ENCODE measurements around the gene HSPA1A. TPM values are rescaled to one million over a fixed set of nuclear protein-coding genes. Genes with fewer than 3 reads are reported as not detected.

The HSPA1A gene
- polyA plus RNA-seq (ENCODE audit: insufficient read length in 3 of 3): 100 to 1,000 TPM in 2 of 3 donors, 10 to 100 TPM in 1; 84.4 to 121 (median 116) TPM
- long read RNA-seq, donor 1, transcript HSPA1A-201 (1 exons, 2,483 nt): major isoform, 49 of 49 reads
- long read RNA-seq, donor 1, partial matches to known transcripts: 0 of 49 reads
- long read RNA-seq, donor 1, other reads (novel, unspliced or antisense): 0 of 49 reads
- long read RNA-seq, donor 2, transcript HSPA1A-201 (1 exons, 2,483 nt): major isoform, 53 of 53 reads
- long read RNA-seq, donor 2, partial matches to known transcripts: 0 of 53 reads
- long read RNA-seq, donor 2, other reads (novel, unspliced or antisense): 0 of 53 reads
- long read RNA-seq, donor 3, transcript HSPA1A-201 (1 exons, 2,483 nt): major isoform, 57 of 57 reads
- long read RNA-seq, donor 3, partial matches to known transcripts: 0 of 57 reads
- long read RNA-seq, donor 3, other reads (novel, unspliced or antisense): 0 of 57 reads
- long read RNA-seq, donor 4, transcript HSPA1A-201 (1 exons, 2,483 nt): major isoform, 37 of 37 reads
- long read RNA-seq, donor 4, partial matches to known transcripts: 0 of 37 reads
- long read RNA-seq, donor 4, other reads (novel, unspliced or antisense): 0 of 37 reads
- long read RNA-seq, donor 5: 0 reads
- long read RNA-seq, donor 6, transcript HSPA1A-201 (1 exons, 2,483 nt): major isoform, 60 of 60 reads
- long read RNA-seq, donor 6, partial matches to known transcripts: 0 of 60 reads
- long read RNA-seq, donor 6, other reads (novel, unspliced or antisense): 0 of 60 reads
- long read RNA-seq, donor 7, transcript HSPA1A-201 (1 exons, 2,483 nt): major isoform, 73 of 73 reads
- long read RNA-seq, donor 7, partial matches to known transcripts: 0 of 73 reads
- long read RNA-seq, donor 7, other reads (novel, unspliced or antisense): 0 of 73 reads
- long read RNA-seq, donor 8: 0 reads
- long read RNA-seq, donor 9, transcript HSPA1A-201 (1 exons, 2,483 nt): major isoform, 31 of 31 reads
- long read RNA-seq, donor 9, partial matches to known transcripts: 0 of 31 reads
- long read RNA-seq, donor 9, other reads (novel, unspliced or antisense): 0 of 31 reads
- long read RNA-seq, donor 10, transcript HSPA1A-201 (1 exons, 2,483 nt): major isoform, 62 of 62 reads
- long read RNA-seq, donor 10, partial matches to known transcripts: 0 of 62 reads
- long read RNA-seq, donor 10, other reads (novel, unspliced or antisense): 0 of 62 reads
- long read RNA-seq, donor 11, transcript HSPA1A-201 (1 exons, 2,483 nt): major isoform, 19 of 19 reads
- long read RNA-seq, donor 11, partial matches to known transcripts: 0 of 19 reads
- long read RNA-seq, donor 11, other reads (novel, unspliced or antisense): 0 of 19 reads
- long read RNA-seq, donor 12, transcript HSPA1A-201 (1 exons, 2,483 nt): major isoform, 24 of 24 reads
- long read RNA-seq, donor 12, partial matches to known transcripts: 0 of 24 reads
- long read RNA-seq, donor 12, other reads (novel, unspliced or antisense): 0 of 24 reads
- long read RNA-seq, donor 13: 0 reads
- long read RNA-seq, donor 14, transcript HSPA1A-201 (1 exons, 2,483 nt): major isoform, 33 of 33 reads
- long read RNA-seq, donor 14, partial matches to known transcripts: 0 of 33 reads
- long read RNA-seq, donor 14, other reads (novel, unspliced or antisense): 0 of 33 reads
- long read RNA-seq, donor 15, transcript HSPA1A-201 (1 exons, 2,483 nt): major isoform, 25 of 25 reads
- long read RNA-seq, donor 15, partial matches to known transcripts: 0 of 25 reads
- long read RNA-seq, donor 15, other reads (novel, unspliced or antisense): 0 of 25 reads
- long read RNA-seq, donor 16, transcript HSPA1A-201 (1 exons, 2,483 nt): major isoform, 119 of 119 reads
- long read RNA-seq, donor 16, partial matches to known transcripts: 0 of 119 reads
- long read RNA-seq, donor 16, other reads (novel, unspliced or antisense): 0 of 119 reads

GRCh38 chr6:31815025-31815838 lies at the start of gene HSPA1A, which contains the start of gene HSPA1L:
HSPA1A (plus strand) TSS chr6:31815543; CDS start chr6:31815757, 214 bp downstream.
HSPA1L (minus strand) TSS chr6:31815283; CDS start chr6:31811972, 3,311 bp downstream.
- DNase-seq (ENCODE audit: extremely low read depth in 1 of 11, low read depth in 9 of 11, low spot score in 4 of 11): peak; percentile 91 to 98 (median 94)

GRCh38 chr6:31765559-31765909 lies 49.8 kb upstream of the HSPA1A start:
- DNase-seq (ENCODE audit: extremely low read depth in 1 of 11, low read depth in 9 of 11, low spot score in 4 of 11): no peak

GRCh38 chr6:31765910-31766794 lies 49.2 kb upstream of the HSPA1A start:
- peak in 5 of 11 donors; percentile 15 to 39 (median 29) for DNase-seq (ENCODE audit: extremely low read depth in 1 of 11, low read depth in 9 of 11, low spot score in 4 of 11)

- DNase-seq (ENCODE audit: extremely low read depth in 1 of 11, low read depth in 9 of 11, low spot score in 4 of 11): no peak
These were observed 48.2 kb upstream of the HSPA1A start for GRCh38 chr6:31767096-31767645.

GRCh38 chr6:31768363-31769257 lies 46.7 kb upstream of the HSPA1A start:
- DNase-seq (ENCODE audit: extremely low read depth in 1 of 11, low read depth in 9 of 11, low spot score in 4 of 11): no peak

GRCh38 chr6:31769684-31770371 lies 45.5 kb upstream of the HSPA1A start:
- DNase-seq (ENCODE audit: extremely low read depth in 1 of 11, low read depth in 9 of 11, low spot score in 4 of 11): no peak

GRCh38 chr6:31770860-31771259 lies 44.5 kb upstream of the HSPA1A start:
- no peak for DNase-seq (ENCODE audit: extremely low read depth in 1 of 11, low read depth in 9 of 11, low spot score in 4 of 11)

- no peak for DNase-seq (ENCODE audit: extremely low read depth in 1 of 11, low read depth in 9 of 11, low spot score in 4 of 11)
These were observed 43.4 kb upstream of the HSPA1A start for GRCh38 chr6:31771992-31772358.

GRCh38 chr6:31775184-31775583 lies 40.2 kb upstream of the HSPA1A start:
- no peak for DNase-seq (ENCODE audit: extremely low read depth in 1 of 11, low read depth in 9 of 11, low spot score in 4 of 11)

- DNase-seq (ENCODE audit: extremely low read depth in 1 of 11, low read depth in 9 of 11, low spot score in 4 of 11): no peak
These were observed 39.5 kb upstream of the HSPA1A start for GRCh38 chr6:31775633-31776484.

- DNase-seq (ENCODE audit: extremely low read depth in 1 of 11, low read depth in 9 of 11, low spot score in 4 of 11): no peak
These were observed 38.8 kb upstream of the HSPA1A start for GRCh38 chr6:31776485-31776988.

GRCh38 chr6:31776989-31777666 lies 38.2 kb upstream of the HSPA1A start, which contains the start of gene VWA7:
VWA7 (minus strand) TSS chr6:31777328; CDS start chr6:31776779, 549 bp downstream.
- DNase-seq (ENCODE audit: extremely low read depth in 1 of 11, low read depth in 9 of 11, low spot score in 4 of 11): peak; percentile 44 to 89 (median 75)

- no peak for DNase-seq (ENCODE audit: extremely low read depth in 1 of 11, low read depth in 9 of 11, low spot score in 4 of 11)
These were observed 37.7 kb upstream of the HSPA1A start for GRCh38 chr6:31777667-31778050.
